ENCODE measurements around the gene GP9.
A peak's percentile ranks its signal among the peaks of the same experiment; 100 is the strongest.
"Not testable (repeated sequence)": the region's sequence is repeated elsewhere in the genome, so short reads cannot be mapped to it uniquely, and the experiment has no call there.

The GP9 gene

GRCh38 chr3:129081503-129081902 is 20.9 kb downstream of the GP9 start:
- no peak for DNase-seq

GRCh38 chr3:129082026-129082425 is 21.4 kb downstream of the GP9 start:
- no peak for DNase-seq

GRCh38 chr3:129084501-129084900 is 23.9 kb downstream of the GP9 start:
- no peak for DNase-seq

- no peak for DNase-seq
Measured at GRCh38 chr3:129085165-129085715, 24.7 kb downstream of the GP9 start.

- no peak for DNase-seq
Measured at GRCh38 chr3:129085818-129086217, 25.2 kb downstream of the GP9 start.

- peak; percentile 10 for DNase-seq
Measured at GRCh38 chr3:129087138-129087702, 26.6 kb downstream of the GP9 start.

GRCh38 chr3:129087904-129088303 is 27.3 kb downstream of the GP9 start:
- DNase-seq, result not testable (repeated sequence)

- DNase-seq, result not testable (repeated sequence)
Measured at GRCh38 chr3:129088312-129088711, 27.7 kb downstream of the GP9 start.

- no peak for DNase-seq
Measured at GRCh38 chr3:129095285-129095684, 34.7 kb downstream of the GP9 start.

GRCh38 chr3:129100274-129100673 is 39.7 kb downstream of the GP9 start:
- DNase-seq, result no peak

GRCh38 chr3:129101370-129102138 is 41.0 kb downstream of the GP9 start:
- DNase-seq, result no peak

GRCh38 chr3:129103296-129103695 is 42.7 kb downstream of the GP9 start:
- no peak for DNase-seq

GRCh38 chr3:129104051-129104450 is 43.5 kb downstream of the GP9 start:
- no peak for DNase-seq

- no peak for DNase-seq
Measured at GRCh38 chr3:129104498-129105079, 44.0 kb downstream of the GP9 start.

- DNase-seq, result no peak
Measured at GRCh38 chr3:129105862-129106261, 45.3 kb downstream of the GP9 start.

GRCh38 chr3:129106320-129106719 is 45.7 kb downstream of the GP9 start:
- no peak for DNase-seq

- DNase-seq, result no peak
Measured at GRCh38 chr3:129106866-129107565, 46.4 kb downstream of the GP9 start.

- no peak for DNase-seq
Measured at GRCh38 chr3:129107793-129108192, 47.2 kb downstream of the GP9 start.

GRCh38 chr3:129111076-129111780 is 50.6 kb downstream of the GP9 start:
- DNase-seq, result not testable (repeated sequence)
